HFF-Myc (cell line): Measurements from ENCODE around the gene FAH.

Experiments
- DNase-seq: peaks from one replicate; pipeline ENCODE4 v3.0.0-alpha.2; 2011; ENCODE audit warnings: low read depth; ENCODE audit errors: extremely low read depth
- H3K4me3 ChIP-seq: replicated peaks from 2 replicates; pipeline ENCODE4 v1.5.1; 2011; ENCODE audit warnings: low read depth, mild to moderate bottlenecking, control low read depth, low read length
- CTCF ChIP-seq: IDR thresholded peaks from 2 replicates; pipeline ENCODE4 v1.5.1; 2012; ENCODE audit warnings: mild to moderate bottlenecking, low read depth, low read length, control low read depth; ENCODE audit errors: missing control alignments

Gene FAH

GRCh38 chr15:80217327-80217900, 64.6 kb downstream of the FAH start:
- no peak overlapping the region for H3K4me3 ChIP-seq
- DNase-seq = no peak
- TF ChIP-seq CTCF = no peak

GRCh38 chr15:80219955-80220354, 67.2 kb downstream of the FAH start:
- no peak overlapping the region for H3K4me3 ChIP-seq
- no peak for DNase-seq
- no peak for TF ChIP-seq CTCF

GRCh38 chr15:80228959-80229610, 76.3 kb downstream of the FAH start:
- DNase-seq = no peak
- H3K4me3 ChIP-seq = no peak overlapping the region
- TF ChIP-seq CTCF = no peak

- TF ChIP-seq CTCF = no peak
- no peak for DNase-seq
- no peak overlapping the region for H3K4me3 ChIP-seq
Observed at GRCh38 chr15:80231371-80231770, 78.6 kb downstream of the FAH start.

- no peak for TF ChIP-seq CTCF
- DNase-seq = no peak
- no peak overlapping the region for H3K4me3 ChIP-seq
Observed at GRCh38 chr15:80233581-80233980, 80.8 kb downstream of the FAH start.

GRCh38 chr15:80234883-80235282, 82.1 kb downstream of the FAH start:
- no peak overlapping the region for H3K4me3 ChIP-seq
- DNase-seq = peak; percentile 6
- TF ChIP-seq CTCF = peak; percentile 68
